ENCODE measurements around the gene SLIT3.

DNA sequence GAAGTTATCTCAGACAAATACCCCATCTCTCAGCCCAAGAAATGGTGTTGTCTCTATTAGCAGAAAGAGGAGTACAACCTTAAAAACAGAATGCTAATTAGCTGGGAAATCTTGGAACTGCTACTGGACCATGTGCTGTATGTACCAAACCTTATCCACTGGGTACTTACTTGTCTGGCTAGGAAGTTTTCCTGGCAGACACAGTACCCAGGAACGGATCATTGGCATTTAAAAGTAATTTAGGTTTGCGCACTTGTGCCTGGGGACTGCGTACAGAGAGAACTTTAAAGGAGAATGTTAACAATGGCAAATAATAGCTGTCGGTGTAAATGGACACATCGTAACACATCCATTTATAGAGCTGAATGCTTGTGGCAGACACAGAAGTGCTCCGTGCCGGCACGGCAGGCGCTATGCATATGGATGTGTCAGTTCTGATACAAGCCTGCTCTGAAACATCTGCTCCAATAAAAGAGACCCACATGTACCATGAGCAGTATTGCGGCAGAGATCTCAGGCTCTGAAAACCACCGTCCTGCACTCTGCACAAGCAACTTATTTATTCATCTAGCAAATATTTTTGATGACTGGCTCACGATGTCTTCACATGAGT, 431.2 kb downstream of the SLIT3 start:
- TF ChIP-seq, protein P1, sequence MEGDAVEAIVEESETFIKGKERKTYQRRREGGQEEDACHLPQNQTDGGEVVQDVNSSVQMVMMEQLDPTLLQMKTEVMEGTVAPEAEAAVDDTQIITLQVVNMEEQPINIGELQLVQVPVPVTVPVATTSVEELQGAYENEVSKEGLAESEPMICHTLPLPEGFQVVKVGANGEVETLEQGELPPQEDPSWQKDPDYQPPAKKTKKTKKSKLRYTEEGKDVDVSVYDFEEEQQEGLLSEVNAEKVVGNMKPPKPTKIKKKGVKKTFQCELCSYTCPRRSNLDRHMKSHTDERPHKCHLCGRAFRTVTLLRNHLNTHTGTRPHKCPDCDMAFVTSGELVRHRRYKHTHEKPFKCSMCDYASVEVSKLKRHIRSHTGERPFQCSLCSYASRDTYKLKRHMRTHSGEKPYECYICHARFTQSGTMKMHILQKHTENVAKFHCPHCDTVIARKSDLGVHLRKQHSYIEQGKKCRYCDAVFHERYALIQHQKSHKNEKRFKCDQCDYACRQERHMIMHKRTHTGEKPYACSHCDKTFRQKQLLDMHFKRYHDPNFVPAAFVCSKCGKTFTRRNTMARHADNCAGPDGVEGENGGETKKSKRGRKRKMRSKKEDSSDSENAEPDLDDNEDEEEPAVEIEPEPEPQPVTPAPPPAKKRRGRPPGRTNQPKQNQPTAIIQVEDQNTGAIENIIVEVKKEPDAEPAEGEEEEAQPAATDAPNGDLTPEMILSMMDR (IDR thresholded peaks at IDR 0.05; ENCODE audit: insufficient read depth, low read length, poor library complexity, severe bottlenecking) = no peak
- no peak for TF ChIP-seq EZH2phosphoT487 (conservative IDR thresholded peaks at IDR 0.05; ENCODE audit: low read length)

Data from SU-DHL-6 (cell line).